Parathyroid adenoma (tissue), 2 donors: Measurements from ENCODE around the gene SCGB1C1.

Experiments used
- H2AFZ ChIP-seq: fragments of 300-600 bp; sonication (generic); one replicate; pipeline ENCODE4 v1.7.0; 2017; ENCODE audit warnings: antibody characterized with exemption, mild to moderate bottlenecking
- H3K27ac ChIP-seq: fragments of 300-600 bp; sonication (generic); one replicate; pipeline ENCODE4 v1.7.0; 2017
- H3K27me3 ChIP-seq: fragments of 300-600 bp; sonication (generic); one replicate; pipeline ENCODE4 v1.7.0; 2017; ENCODE audit warnings: low read length; ENCODE audit not compliant: control insufficient read depth, insufficient read depth
- H3K36me3 ChIP-seq: fragments of 300-600 bp; sonication (generic); one replicate; pipeline ENCODE4 v1.7.0; 2017; ENCODE audit warnings: low read length; ENCODE audit not compliant: control insufficient read depth, insufficient read depth
- H3K4me1 ChIP-seq: fragments of 300-600 bp; sonication (generic); one replicate; pipeline ENCODE4 v1.7.0; 2017; ENCODE audit warnings: control low read depth
- H3K4me2 ChIP-seq: fragments of 300-600 bp; sonication (generic); one replicate; pipeline ENCODE4 v1.7.0; 2017; ENCODE audit warnings: low read length
- H3K4me3 ChIP-seq: fragments of 300-600 bp; sonication (generic); one replicate; pipeline ENCODE4 v1.7.0; 2017; ENCODE audit warnings: low read depth, low read length
- H3K79me2 ChIP-seq: fragments of 300-600 bp; sonication (generic); one replicate; pipeline ENCODE4 v1.7.0; 2017; ENCODE audit warnings: control low read depth
- H3K9ac ChIP-seq: fragments of 300-600 bp; sonication (generic); one replicate; pipeline ENCODE4 v1.7.0; 2017; ENCODE audit warnings: mild to moderate bottlenecking
- H3K9me3 ChIP-seq: fragments of 300-600 bp; sonication (generic); one replicate; pipeline ENCODE4 v1.7.0; 2017; ENCODE audit warnings: low read length; ENCODE audit not compliant: control insufficient read depth
- CTCF ChIP-seq: fragments of 300-600 bp; sonication (generic); IDR thresholded peaks from one replicate; pipeline ENCODE4 v1.7.0; 2017; ENCODE audit warnings: antibody characterized with exemption, mild to moderate bottlenecking
- donor health status: primary hyperparathyroidism.

The SCGB1C1 gene

GRCh38 chr11:199782-200181 lies 6.9 kb downstream of the SCGB1C1 start:
- H3K27me3 ChIP-seq = no peaks in the 10 kb centered on the region
- H3K4me3 ChIP-seq = no peak overlapping the region
- H3K36me3 ChIP-seq = no peaks in the 10 kb centered on the region
- no peak overlapping the region for H2AFZ ChIP-seq
- no peak for TF ChIP-seq CTCF
- H3K79me2 ChIP-seq = no peaks in the 10 kb centered on the region
- no peak overlapping the region for H3K9ac ChIP-seq
- no peak overlapping the region for H3K4me2 ChIP-seq
- H3K27ac ChIP-seq = no peak overlapping the region
- H3K4me1 ChIP-seq = no peaks in the 10 kb centered on the region
- no peaks in the 10 kb centered on the region for H3K9me3 ChIP-seq

- Histone ChIP-seq H3K9me3 (no peaks in the 10 kb centered on the region), H3K4me3 (no peak overlapping the region), H2AFZ (no peak overlapping the region), H3K4me1 (no peaks in the 10 kb centered on the region), H3K27me3 (no peaks in the 10 kb centered on the region), H3K79me2 (no peaks in the 10 kb centered on the region), H3K4me2 (no peak overlapping the region), H3K36me3 (no peaks in the 10 kb centered on the region), H3K9ac (no peak overlapping the region), H3K27ac (no peak overlapping the region)
- TF ChIP-seq CTCF = no peak
Observed at GRCh38 chr11:200224-201003, 7.5 kb downstream of the SCGB1C1 start.

- Histone ChIP-seq H3K36me3 (no peaks in the 10 kb centered on the region), H2AFZ (no peak overlapping the region), H3K9ac (no peak overlapping the region), H3K4me1 (peaks cover 5% of the 10 kb centered on the region), H3K9me3 (no peaks in the 10 kb centered on the region), H3K27ac (no peak overlapping the region), H3K27me3 (no peaks in the 10 kb centered on the region), H3K79me2 (peaks cover 7% of the 10 kb centered on the region), H3K4me2 (no peak overlapping the region), H3K4me3 (no peak overlapping the region)
- TF ChIP-seq CTCF = no peak
Observed at GRCh38 chr11:201966-202365, 9.1 kb downstream of the SCGB1C1 start.

GRCh38 chr11:202490-202889 lies 9.6 kb downstream of the SCGB1C1 start:
- no peak overlapping the region for H3K27ac ChIP-seq
- H3K4me1 ChIP-seq = peaks cover 5% of the 10 kb centered on the region
- H3K9ac ChIP-seq = no peak overlapping the region

More at GRCh38 chr11:202490-202889, 9.6 kb downstream of the SCGB1C1 start:
- Histone ChIP-seq H3K9me3 (no peaks in the 10 kb centered on the region), H3K4me3 (no peak overlapping the region), H3K36me3 (no peaks in the 10 kb centered on the region), H3K4me2 (no peak overlapping the region), H3K27me3 (no peaks in the 10 kb centered on the region), H3K79me2 (peaks cover 7% of the 10 kb centered on the region), H2AFZ (no peak overlapping the region)
- no peak for TF ChIP-seq CTCF
